NCI-H146 (cell line): ENCODE measurements around the gene NCOA1.
A peak's percentile ranks its signal among the peaks of the same experiment; 100 is the strongest.
"Not testable (repeated sequence)": the region's sequence is repeated elsewhere in the genome, so short reads cannot be mapped to it uniquely, and the experiment has no call there.

ENCODE experiments used
- DNase-seq: peaks from one replicate; lab custom pipeline; 2025; lab: John Stamatoyannopoulos, UW

NCOA1 gene

GRCh38 chr2:24490690-24491541 lies at the start of gene NCOA1:
Gene NCOA1, plus strand, starts transcription at chr2:24491254. Its CDS starts 167,424 bp downstream, at chr2:24658678.
- peak; percentile 92 for DNase-seq

DNA sequence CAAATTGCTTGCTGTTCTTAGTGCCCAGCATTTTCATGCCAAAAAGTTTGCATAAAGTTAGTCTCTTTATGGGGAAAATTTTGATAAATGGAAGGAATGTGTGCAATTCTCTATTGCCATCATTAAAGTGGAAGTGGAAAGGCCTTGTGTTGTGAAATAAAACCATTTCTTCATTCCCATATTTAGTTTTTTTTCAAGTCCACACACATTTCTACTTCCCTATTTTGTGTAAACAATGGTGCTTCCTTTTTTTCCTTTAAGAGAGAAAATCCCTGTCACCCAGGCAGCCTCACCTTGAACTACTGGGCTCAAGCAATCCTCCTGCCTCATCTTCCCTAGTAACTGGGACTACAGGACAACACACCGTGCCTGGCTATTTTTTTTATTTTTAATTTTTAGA lies 42.3 kb upstream of the NCOA1 start:
- DNase-seq = no peak

GRCh38 chr2:24449344-24449743 lies 41.7 kb upstream of the NCOA1 start:
- no peak for DNase-seq

- no peak for DNase-seq
These were observed 39.1 kb upstream of the NCOA1 start for GRCh38 chr2:24451805-24452501.

DNA sequence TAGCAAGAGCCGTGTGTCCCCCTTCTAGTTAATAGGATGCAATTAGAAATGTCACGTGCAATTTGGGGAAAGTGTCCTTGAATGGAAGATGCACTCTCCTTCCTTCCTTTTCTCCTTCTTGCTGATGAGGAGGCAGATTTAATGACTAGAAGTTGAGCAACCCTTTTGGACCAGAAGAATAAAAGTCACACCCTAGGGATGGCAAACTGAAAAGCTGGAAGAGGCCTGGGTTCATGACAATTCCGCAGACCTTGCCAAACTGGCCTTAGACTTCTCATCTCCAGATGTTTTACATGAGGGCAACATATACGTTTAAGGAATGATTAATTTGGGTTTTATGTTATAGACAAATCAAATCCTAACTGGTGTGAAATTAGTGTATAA lies 38.6 kb upstream of the NCOA1 start:
- DNase-seq = no peak

DNA sequence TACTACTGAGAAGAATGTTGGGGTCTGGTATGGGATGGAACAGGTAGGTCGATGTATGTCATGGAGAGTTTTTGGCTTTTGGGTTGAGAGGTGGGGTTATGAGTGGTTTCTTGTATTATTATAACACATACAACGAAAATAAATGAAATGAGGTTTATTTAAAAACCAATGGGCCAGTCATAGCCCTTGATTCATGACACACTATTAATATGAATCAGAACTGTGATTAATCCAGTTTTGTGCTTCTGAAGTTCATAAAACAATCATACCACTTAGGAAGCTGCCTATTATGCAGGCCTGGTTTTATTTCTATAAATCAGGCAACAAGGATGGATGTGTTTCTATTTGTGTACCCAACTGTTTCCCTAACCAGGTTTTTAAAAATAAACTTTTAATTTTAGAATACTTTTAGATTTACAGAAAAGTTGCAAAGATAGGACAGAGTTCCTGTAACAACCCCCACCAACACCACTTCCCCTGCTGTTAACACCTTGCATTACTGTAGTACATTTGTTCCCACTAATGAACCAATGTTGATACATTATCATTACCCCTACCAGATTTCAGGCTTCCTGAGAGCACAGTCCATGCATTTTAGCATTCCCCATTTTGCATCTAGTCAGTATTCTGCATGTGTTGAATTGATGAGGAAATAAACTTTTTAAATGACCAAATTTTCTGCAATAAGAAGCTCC lies 37.5 kb upstream of the NCOA1 start:
- no peak for DNase-seq

GRCh38 chr2:24454294-24454693 lies 36.8 kb upstream of the NCOA1 start:
- no peak for DNase-seq

DNA sequence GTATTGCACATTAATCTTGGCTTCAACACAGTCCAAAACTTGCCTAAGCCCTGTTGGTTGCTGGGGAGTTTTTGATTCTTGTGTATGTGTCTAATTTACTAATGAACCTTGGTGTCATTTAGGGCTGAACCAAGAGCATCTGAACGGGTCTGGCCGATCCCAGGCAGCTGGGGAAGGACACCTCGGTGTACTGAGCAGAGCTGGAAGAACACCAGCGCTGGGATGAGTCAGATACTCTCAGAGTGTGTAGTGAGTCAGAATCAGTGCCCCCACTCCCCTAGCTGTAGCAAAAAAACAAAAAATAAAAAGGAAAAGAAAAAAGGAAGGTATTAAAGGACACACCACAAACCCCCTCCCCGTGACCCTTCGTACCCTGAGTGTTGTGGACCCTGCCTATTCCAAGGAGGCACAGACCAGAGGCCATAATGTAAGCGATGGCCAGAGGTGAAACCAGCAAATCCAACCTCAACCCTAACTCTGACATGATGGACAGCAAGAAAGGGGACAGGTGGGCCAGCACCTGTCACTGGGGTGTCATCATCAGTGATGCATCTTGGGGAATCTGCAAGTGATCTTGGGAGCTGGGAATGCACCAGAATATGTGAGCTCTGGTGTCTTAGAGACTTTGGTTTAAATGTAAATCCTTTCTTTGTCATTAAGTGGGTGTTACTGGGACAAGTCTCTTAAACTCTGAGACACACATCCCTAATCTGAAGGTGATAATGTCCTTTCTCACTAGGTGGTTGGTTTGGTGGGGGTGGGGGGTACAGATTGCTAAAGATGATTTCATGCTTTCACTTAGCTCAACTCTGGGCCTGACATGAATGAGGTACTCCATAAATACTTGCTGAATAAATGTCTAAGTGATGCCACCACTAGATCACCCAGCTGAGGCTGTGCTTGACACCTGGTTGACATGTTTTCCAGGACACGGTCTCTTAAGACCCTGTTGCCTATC lies 34.2 kb upstream of the NCOA1 start:
- DNase-seq = no peak

DNA sequence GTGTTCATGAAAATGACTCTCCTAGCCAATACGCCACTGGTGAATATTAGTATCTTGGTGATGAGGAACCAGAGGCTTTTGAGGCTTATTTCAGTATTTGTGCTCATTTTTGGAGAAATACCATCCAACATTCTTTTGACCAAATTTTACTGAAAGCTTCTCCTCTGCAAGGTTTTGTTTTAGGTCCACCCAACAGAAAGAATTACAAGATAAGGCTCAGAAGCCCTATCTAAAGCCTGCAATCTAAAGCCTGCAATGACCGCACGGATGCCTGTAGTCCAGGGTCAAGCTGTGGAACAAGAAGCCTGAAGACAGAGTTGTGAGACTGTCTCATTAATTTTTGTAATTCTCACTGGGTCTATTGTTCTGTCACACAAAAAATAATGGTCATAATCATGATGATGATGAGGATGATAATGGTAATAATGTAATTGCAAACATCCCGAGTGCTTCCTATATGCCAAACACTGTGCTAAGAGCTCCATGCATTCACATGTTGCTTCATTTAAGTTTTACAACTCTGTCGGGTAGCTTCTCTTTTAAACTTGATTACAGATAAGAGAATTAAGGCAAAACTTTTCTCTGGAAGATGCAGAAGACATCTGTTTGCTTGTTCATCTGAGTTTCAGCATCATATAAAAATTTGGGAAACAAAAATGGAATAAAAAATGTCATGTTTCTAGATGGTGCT lies 33.2 kb upstream of the NCOA1 start:
- no peak for DNase-seq

DNA sequence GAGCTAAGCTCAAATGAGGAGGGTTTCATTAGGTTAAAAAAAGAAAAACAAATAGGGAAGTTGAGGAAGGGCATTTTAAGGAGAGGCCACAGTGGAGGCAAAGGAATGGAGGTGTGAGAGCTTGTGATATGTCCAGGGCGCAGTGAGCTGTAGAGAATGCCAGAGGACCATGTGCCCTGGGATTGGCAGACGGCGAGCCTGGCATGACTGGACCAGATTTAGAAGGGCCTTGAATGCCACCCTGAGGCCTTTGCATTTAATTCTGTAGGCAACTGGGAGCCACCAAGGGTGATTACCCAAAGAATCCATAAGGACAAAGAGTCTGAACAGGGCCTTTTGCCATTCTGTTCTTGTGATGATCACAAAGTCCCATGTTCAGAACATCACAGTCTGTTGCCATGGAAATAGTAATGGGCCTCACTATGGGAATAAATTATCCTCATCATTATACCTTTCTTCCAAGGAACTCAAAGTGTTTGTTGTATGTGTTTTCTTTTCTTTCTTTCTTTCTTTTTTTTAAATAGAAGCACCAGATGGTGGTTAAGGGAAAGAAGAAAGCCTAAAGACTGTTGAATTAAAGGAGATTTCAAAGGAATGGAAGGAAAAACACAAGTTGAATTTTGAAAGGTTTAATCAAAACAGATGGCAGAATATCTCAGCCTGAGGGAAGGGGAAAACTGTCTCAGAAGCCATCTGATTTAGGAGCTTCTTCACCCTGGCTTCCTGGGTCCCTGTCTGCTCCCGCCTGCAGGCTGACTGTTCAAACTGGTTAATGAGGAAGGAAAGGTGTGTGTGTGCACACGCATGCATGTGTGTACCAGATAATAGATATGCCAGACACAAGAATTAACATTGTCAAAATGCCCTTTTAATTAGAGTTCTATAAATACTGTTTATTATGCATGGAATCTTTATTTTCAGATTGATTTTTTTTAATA lies 31.6 kb upstream of the NCOA1 start:
- DNase-seq = peak; percentile 12

DNA sequence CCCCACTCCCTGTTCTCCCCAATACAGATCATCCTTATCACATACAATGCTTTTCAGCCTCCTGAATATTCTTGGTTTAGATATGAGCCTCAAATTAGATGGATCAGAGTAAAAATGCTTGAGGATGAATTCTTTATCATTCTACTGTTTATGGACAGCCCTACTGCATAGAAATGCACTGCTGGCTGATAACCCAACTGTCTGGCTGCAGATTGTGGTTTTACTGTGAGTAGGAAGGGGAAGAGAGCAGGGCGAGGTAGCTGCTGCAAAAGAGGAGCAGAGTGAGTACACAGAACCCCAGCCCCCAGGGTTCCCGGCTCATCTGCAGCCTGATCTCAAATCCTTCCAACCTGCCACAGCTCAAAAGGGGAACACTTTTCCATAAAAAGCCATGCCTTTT lies 29.4 kb upstream of the NCOA1 start:
- no peak for DNase-seq

GRCh38 chr2:24463271-24463670 lies 27.8 kb upstream of the NCOA1 start:
- no peak for DNase-seq

DNA sequence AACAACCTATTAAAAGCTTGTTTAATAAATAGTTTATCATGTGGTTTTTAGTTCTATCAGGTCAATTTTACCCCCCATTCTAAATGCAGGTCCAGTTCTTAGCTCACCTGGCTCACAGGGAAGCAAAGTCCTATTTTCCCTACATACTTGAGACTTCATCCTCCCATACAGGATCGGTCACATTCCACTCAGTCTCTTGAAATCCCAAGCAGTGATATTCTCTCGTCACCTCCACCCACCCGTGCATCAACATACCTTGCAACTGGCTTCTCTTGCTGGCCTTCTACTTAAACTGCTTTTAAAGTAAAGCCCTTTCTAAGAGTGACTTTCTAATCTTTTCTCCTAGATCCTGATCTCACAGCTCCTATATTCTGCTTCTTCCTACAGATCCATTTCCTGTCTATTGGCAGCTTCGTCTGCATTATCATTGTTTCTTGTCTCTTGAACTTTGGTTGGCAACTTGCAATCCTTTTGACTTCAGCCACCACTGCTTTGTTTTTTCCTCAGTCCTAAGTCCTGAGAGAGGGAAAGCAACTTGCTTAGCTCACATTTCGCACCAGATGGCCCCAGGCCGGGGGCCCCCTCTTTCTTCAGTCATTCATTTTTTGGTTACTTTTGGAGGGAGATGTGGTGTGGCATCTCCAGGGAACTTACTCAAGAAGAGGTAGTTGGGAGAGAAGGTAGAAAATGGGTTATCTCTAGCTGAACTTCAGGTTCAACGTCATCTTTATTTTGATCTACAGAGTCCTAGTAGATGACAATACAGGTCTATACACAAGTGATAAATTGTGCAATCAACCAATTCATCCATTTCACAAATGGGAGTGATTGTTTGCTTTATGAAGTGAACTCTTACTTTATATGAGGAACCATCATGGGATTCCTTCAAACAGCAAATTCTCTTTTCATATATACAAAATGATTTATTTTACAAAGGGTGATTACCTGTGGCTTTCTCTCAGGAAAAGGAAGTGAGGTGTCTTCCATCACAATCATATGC lies 23.9 kb upstream of the NCOA1 start:
- DNase-seq = no peak

DNA sequence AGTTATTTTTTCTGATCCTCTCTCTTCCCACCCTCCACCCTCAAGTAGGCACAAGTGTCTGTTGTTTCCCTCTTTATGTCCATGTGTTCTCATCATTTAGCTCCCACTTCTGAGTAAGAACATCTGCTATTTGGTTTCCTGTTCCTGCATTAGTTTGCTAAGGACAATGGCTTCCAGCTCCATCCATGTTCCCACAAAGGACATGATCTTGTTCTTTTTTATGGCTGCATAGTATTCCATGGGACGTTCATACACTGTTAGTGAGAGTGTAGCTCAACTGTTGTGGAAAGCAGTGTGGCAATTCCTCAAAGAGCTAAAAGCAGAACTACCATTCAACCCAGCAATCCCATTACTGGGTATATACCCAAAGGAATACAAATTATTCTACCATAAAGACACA lies 22.6 kb upstream of the NCOA1 start:
- not testable (repeated sequence) for DNase-seq

DNA sequence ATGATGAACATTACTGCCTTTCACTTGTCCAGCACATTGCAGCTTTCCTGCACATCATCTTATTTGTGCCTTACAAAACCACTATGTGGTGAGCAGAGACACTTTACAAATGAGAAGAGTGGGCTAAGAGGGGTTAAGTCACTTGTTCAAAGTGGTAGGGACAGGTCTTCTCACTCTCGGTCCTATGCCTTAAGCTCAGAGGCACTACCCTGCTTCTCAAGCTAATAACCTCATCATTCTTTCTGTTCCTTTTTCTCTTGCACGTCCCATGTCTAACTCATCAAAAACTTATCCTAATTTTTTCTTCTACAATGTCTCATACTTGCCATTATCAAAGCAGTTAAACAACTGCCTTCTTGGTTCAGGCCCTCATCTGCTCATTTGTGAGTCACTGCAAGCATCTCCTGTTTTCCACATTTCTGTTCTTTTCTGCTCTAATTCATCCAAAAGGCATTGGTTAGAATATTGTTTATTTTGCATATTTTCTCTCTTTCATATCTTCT lies 21.9 kb upstream of the NCOA1 start:
- no peak for DNase-seq

DNA sequence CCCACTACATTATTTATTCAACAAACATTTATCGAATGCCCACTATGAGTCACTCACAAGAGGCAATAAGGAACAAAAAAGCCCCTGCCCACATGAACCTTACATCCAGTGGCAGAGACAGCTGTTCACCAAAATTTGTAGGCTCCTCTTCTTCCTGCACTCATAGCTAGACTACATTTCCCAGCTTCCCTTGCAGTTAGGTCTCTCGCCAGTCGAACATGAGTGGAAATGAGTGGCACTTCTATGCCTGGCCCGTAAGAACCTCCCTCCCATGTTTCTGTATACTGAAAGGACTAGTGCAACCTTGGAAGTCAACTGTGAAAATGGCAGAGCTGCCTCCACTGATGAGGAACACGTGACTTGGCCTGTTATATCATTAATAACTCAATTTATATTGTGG lies 19.4 kb upstream of the NCOA1 start:
- no peak for DNase-seq

GRCh38 chr2:24472416-24472815 lies 18.6 kb upstream of the NCOA1 start:
- DNase-seq = no peak

GRCh38 chr2:24473626-24474025 lies 17.4 kb upstream of the NCOA1 start:
- DNase-seq = no peak

- DNase-seq = no peak
These were observed 17.0 kb upstream of the NCOA1 start for GRCh38 chr2:24474053-24474452.
